ENCODE measurements around the gene CTXND2.
A peak's percentile ranks its signal among the peaks of the same experiment; 100 is the strongest.

The CTXND2 gene

GRCh38 chr1:150872572-150872971, 14.4 kb upstream of the CTXND2 start:
- no peak overlapping the region for H2AK5ac ChIP-seq (ENCODE audit: low read depth, low read length)
- H3K36me3 ChIP-seq (replicated peaks in 1 of 2; ENCODE audit: control insufficient read depth in 2 of 2, insufficient read depth in 2 of 2, low read length in 2 of 2): peaks cover 1 to 14% of the 10 kb centered on the region in 2 donors

GRCh38 chr1:150873521-150873920, 13.4 kb upstream of the CTXND2 start:
- no peak overlapping the region for H3K4me3 ChIP-seq (ENCODE audit: low read length in 2 of 2)
- no peaks in the 10 kb centered on the region for H3K9me3 ChIP-seq (replicated peaks in 1 of 2; ENCODE audit: control insufficient read depth in 2 of 2, insufficient read depth in 1 of 2, low read depth in 1 of 2, low read length in 2 of 2)
- peaks cover 0 to 8% of the 10 kb centered on the region in 2 donors for H3K4me1 ChIP-seq (ENCODE audit: control insufficient read depth in 2 of 2, insufficient read depth in 1 of 2, low read depth in 1 of 2, low read length in 2 of 2)
- no peak overlapping the region for H2BK12ac ChIP-seq (ENCODE audit: low read length)
- no peak overlapping the region for H2BK5ac ChIP-seq (ENCODE audit: low read length)
- no peaks in the 10 kb centered on the region for H3K27me3 ChIP-seq (ENCODE audit: control insufficient read depth in 3 of 3, insufficient read depth in 3 of 3, low read depth in 1 of 3, low read length in 3 of 3)
- H3K27ac ChIP-seq (replicated peaks; ENCODE audit: low read length): no peak overlapping the region
- no CpG with 5 or more reads among the region's 2 CpGs for WGBS, 2 donors (ENCODE audit: extremely low coverage in 2 of 2, insufficient read length in 2 of 2, insufficient replicate concordance in 1 of 2)
- no peak overlapping the region for H2BK15ac ChIP-seq (ENCODE audit: low read length)
- no peak overlapping the region for H2AFZ ChIP-seq (ENCODE audit: low read length)
- no peak overlapping the region for H3K4me2 ChIP-seq (ENCODE audit: insufficient read depth, low read length, poor library complexity, severe bottlenecking)
- no peak overlapping the region for H3K14ac ChIP-seq (ENCODE audit: low read length)
- no peaks in the 10 kb centered on the region for H3K79me1 ChIP-seq (ENCODE audit: low read depth, low read length)
- H3K4ac ChIP-seq (ENCODE audit: low read length): no peak overlapping the region
- H3K23ac ChIP-seq (ENCODE audit: low read depth, low read length, poor library complexity): no peak overlapping the region
- no peak for DNase-seq (ENCODE audit: low spot score)
- H4K91ac ChIP-seq (ENCODE audit: low read depth, low read length, poor library complexity): no peak overlapping the region
- no peak overlapping the region for H2BK120ac ChIP-seq (ENCODE audit: low read depth, low read length)
- peaks cover 1 to 14% of the 10 kb centered on the region in 2 donors for H3K36me3 ChIP-seq (replicated peaks in 1 of 2; ENCODE audit: control insufficient read depth in 2 of 2, insufficient read depth in 2 of 2, low read length in 2 of 2)
- no peak overlapping the region for H3K18ac ChIP-seq (ENCODE audit: low read length)
- H3K9ac ChIP-seq (ENCODE audit: low read depth, low read length, poor library complexity): no peak overlapping the region
- no peak overlapping the region for H4K8ac ChIP-seq (ENCODE audit: low read depth, low read length)
- H2AK5ac ChIP-seq (ENCODE audit: low read depth, low read length): no peak overlapping the region

More at GRCh38 chr1:150872572-150872971, 14.4 kb upstream of the CTXND2 start:
- peaks cover 0 to 8% of the 10 kb centered on the region in 2 donors for H3K4me1 ChIP-seq (ENCODE audit: control insufficient read depth in 2 of 2, insufficient read depth in 1 of 2, low read depth in 1 of 2, low read length in 2 of 2)
- whole genome bisulfite sequencing, 2 donors (ENCODE audit: extremely low coverage in 2 of 2, insufficient read length in 2 of 2, insufficient replicate concordance in 1 of 2): no CpG with 5 or more reads among the region's 2 CpGs
- no peak overlapping the region for H3K4me3 ChIP-seq (ENCODE audit: low read length in 2 of 2)
- no peaks in the 10 kb centered on the region for H3K79me1 ChIP-seq (ENCODE audit: low read depth, low read length)
- H2BK5ac ChIP-seq (ENCODE audit: low read length): no peak overlapping the region
- no peak overlapping the region for H4K8ac ChIP-seq (ENCODE audit: low read depth, low read length)
- no peak overlapping the region for H3K4ac ChIP-seq (ENCODE audit: low read length)
- no peak overlapping the region for H3K9ac ChIP-seq (ENCODE audit: low read depth, low read length, poor library complexity)
- no peaks in the 10 kb centered on the region for H3K9me3 ChIP-seq (replicated peaks in 1 of 2; ENCODE audit: control insufficient read depth in 2 of 2, insufficient read depth in 1 of 2, low read depth in 1 of 2, low read length in 2 of 2)
- H3K14ac ChIP-seq (ENCODE audit: low read length): no peak overlapping the region
- H3K18ac ChIP-seq (ENCODE audit: low read length): no peak overlapping the region
- H4K91ac ChIP-seq (ENCODE audit: low read depth, low read length, poor library complexity): no peak overlapping the region
- H3K23ac ChIP-seq (ENCODE audit: low read depth, low read length, poor library complexity): no peak overlapping the region
- H2BK120ac ChIP-seq (ENCODE audit: low read depth, low read length): no peak overlapping the region
- no peaks in the 10 kb centered on the region for H3K27me3 ChIP-seq (ENCODE audit: control insufficient read depth in 3 of 3, insufficient read depth in 3 of 3, low read depth in 1 of 3, low read length in 3 of 3)
- H3K27ac ChIP-seq (replicated peaks; ENCODE audit: low read length): no peak overlapping the region
- H2AFZ ChIP-seq (ENCODE audit: low read length): no peak overlapping the region
- no peak for DNase-seq (ENCODE audit: low spot score)
- H2BK12ac ChIP-seq (ENCODE audit: low read length): no peak overlapping the region
- no peak overlapping the region for H2BK15ac ChIP-seq (ENCODE audit: low read length)
- no peak overlapping the region for H3K4me2 ChIP-seq (ENCODE audit: insufficient read depth, low read length, poor library complexity, severe bottlenecking)

- Histone ChIP-seq H3K4me1 (ENCODE audit: control insufficient read depth in 2 of 2, insufficient read depth in 1 of 2, low read depth in 1 of 2, low read length in 2 of 2) (peaks cover 0 to 8% of the 10 kb centered on the region in 2 donors), H2AK5ac (ENCODE audit: low read depth, low read length) (no peak overlapping the region), H3K27me3 (ENCODE audit: control insufficient read depth in 3 of 3, insufficient read depth in 3 of 3, low read depth in 1 of 3, low read length in 3 of 3) (no peaks in the 10 kb centered on the region), H3K36me3 (replicated peaks in 1 of 2; ENCODE audit: control insufficient read depth in 2 of 2, insufficient read depth in 2 of 2, low read length in 2 of 2) (peaks cover 1 to 14% of the 10 kb centered on the region in 2 donors), H3K9me3 (replicated peaks in 1 of 2; ENCODE audit: control insufficient read depth in 2 of 2, insufficient read depth in 1 of 2, low read depth in 1 of 2, low read length in 2 of 2) (no peaks in the 10 kb centered on the region), H3K4ac (ENCODE audit: low read length) (no peak overlapping the region), H2BK5ac (ENCODE audit: low read length) (no peak overlapping the region), H2BK120ac (ENCODE audit: low read depth, low read length) (no peak overlapping the region), H3K14ac (ENCODE audit: low read length) (no peak overlapping the region), H2BK15ac (ENCODE audit: low read length) (no peak overlapping the region), H3K79me1 (ENCODE audit: low read depth, low read length) (no peaks in the 10 kb centered on the region), H2BK12ac (ENCODE audit: low read length) (no peak overlapping the region), H3K23ac (ENCODE audit: low read depth, low read length, poor library complexity) (no peak overlapping the region), H3K9ac (ENCODE audit: low read depth, low read length, poor library complexity) (no peak overlapping the region), H4K91ac (ENCODE audit: low read depth, low read length, poor library complexity) (no peak overlapping the region), H2AFZ (ENCODE audit: low read length) (no peak overlapping the region), H3K4me2 (ENCODE audit: insufficient read depth, low read length, poor library complexity, severe bottlenecking) (no peak overlapping the region), H4K8ac (ENCODE audit: low read depth, low read length) (no peak overlapping the region), H3K18ac (ENCODE audit: low read length) (no peak overlapping the region), H3K27ac (replicated peaks; ENCODE audit: low read length) (no peak overlapping the region), H3K4me3 (ENCODE audit: low read length in 2 of 2) (peak overlapping the region in 1 of 2 donors; percentile 70)
- no peak for DNase-seq (ENCODE audit: low spot score)
- WGBS, 2 donors (ENCODE audit: extremely low coverage in 2 of 2, insufficient read length in 2 of 2, insufficient replicate concordance in 1 of 2): no CpG with 5 or more reads among the region's 7 CpGs
These were observed 12.3 kb upstream of the CTXND2 start for GRCh38 chr1:150874455-150875196.

- no peak overlapping the region for H2BK120ac ChIP-seq (ENCODE audit: low read depth, low read length)
- peak overlapping the region; percentile 51 for H3K4me2 ChIP-seq (ENCODE audit: insufficient read depth, low read length, poor library complexity, severe bottlenecking)
- peak overlapping the region; percentile 90 for H2BK5ac ChIP-seq (ENCODE audit: low read length)
- H3K79me1 ChIP-seq (ENCODE audit: low read depth, low read length): no peaks in the 10 kb centered on the region
- H3K36me3 ChIP-seq (replicated peaks in 1 of 2; ENCODE audit: control insufficient read depth in 2 of 2, insufficient read depth in 2 of 2, low read length in 2 of 2): peaks cover 1 to 11% of the 10 kb centered on the region in 2 donors
- no peak overlapping the region for H4K91ac ChIP-seq (ENCODE audit: low read depth, low read length, poor library complexity)
- H3K9ac ChIP-seq (ENCODE audit: low read depth, low read length, poor library complexity): no peak overlapping the region
- H3K4me3 ChIP-seq (ENCODE audit: low read length in 2 of 2): peak overlapping the region; percentile 70 to 88
- DNase-seq (ENCODE audit: low spot score): no peak
- peak overlapping the region; percentile 97 for H2AFZ ChIP-seq (ENCODE audit: low read length)
- no peak overlapping the region for H2BK12ac ChIP-seq (ENCODE audit: low read length)
- H3K27ac ChIP-seq (replicated peaks; ENCODE audit: low read length): peak overlapping the region; percentile 93
- no peaks in the 10 kb centered on the region for H3K9me3 ChIP-seq (replicated peaks in 1 of 2; ENCODE audit: control insufficient read depth in 2 of 2, insufficient read depth in 1 of 2, low read depth in 1 of 2, low read length in 2 of 2)
- H3K18ac ChIP-seq (ENCODE audit: low read length): peak overlapping the region; percentile 97
- H3K4me1 ChIP-seq (ENCODE audit: control insufficient read depth in 2 of 2, insufficient read depth in 1 of 2, low read depth in 1 of 2, low read length in 2 of 2): peaks cover 0 to 8% of the 10 kb centered on the region in 2 donors
- H3K23ac ChIP-seq (ENCODE audit: low read depth, low read length, poor library complexity): no peak overlapping the region
- H3K4ac ChIP-seq (ENCODE audit: low read length): no peak overlapping the region
- no peak overlapping the region for H3K14ac ChIP-seq (ENCODE audit: low read length)
- H3K27me3 ChIP-seq (ENCODE audit: control insufficient read depth in 3 of 3, insufficient read depth in 3 of 3, low read depth in 1 of 3, low read length in 3 of 3): no peaks in the 10 kb centered on the region
- no peak overlapping the region for H2BK15ac ChIP-seq (ENCODE audit: low read length)
- no peak overlapping the region for H2AK5ac ChIP-seq (ENCODE audit: low read depth, low read length)
- no peak overlapping the region for H4K8ac ChIP-seq (ENCODE audit: low read depth, low read length)
- WGBS, 2 donors (ENCODE audit: extremely low coverage in 2 of 2, insufficient read length in 2 of 2, insufficient replicate concordance in 1 of 2): 100% methylated on average over 1 of the region's 17 CpGs; no CpG with 5 or more reads in 1 of the 2 donors
These were observed 11.5 kb upstream of the CTXND2 start for GRCh38 chr1:150875197-150876118.

Data from neuronal stem cell (in vitro differentiated cells).